OCI-LY3 (cell line): ENCODE measurements around the gene KLF5.

Experiments used
- H2AFZ ChIP-seq: fragments of 200-600, 300-600 bp; shearing (Covaris generic); 2 replicates; pipeline ENCODE4 v1.6.0; 2014; ENCODE audit warnings: antibody characterized with exemption, low read depth, low read length
- H3K27ac ChIP-seq: fragments of 200-600, 300-600 bp; sonication (generic); 2 replicates; pipeline ENCODE4 v1.5.1; 2014; ENCODE audit warnings: mild to moderate bottlenecking, low read length, moderate library complexity, mixed read lengths
- H3K27me3 ChIP-seq: fragments of 200-600, 300-600 bp; sonication (generic); 2 replicates; pipeline ENCODE4 v1.6.1; 2014; ENCODE audit warnings: low read depth, low read length, mixed read lengths
- H3K36me3 ChIP-seq: fragments of 200-600, 300-600 bp; sonication (generic); replicated peaks from 2 replicates; pipeline ENCODE3; 2014; ENCODE audit warnings: low read depth, low read length, mixed read lengths
- H3K4me1 ChIP-seq: fragments of 300-600, 200-600 bp; sonication (generic); 2 replicates; pipeline ENCODE4 v1.6.1; 2014; ENCODE audit warnings: low read length, mixed read lengths
- H3K4me2 ChIP-seq: fragments of 200-600, 300-600 bp; sonication (generic); 2 replicates; pipeline ENCODE4 v1.6.1; 2014; ENCODE audit warnings: low read length, mixed read lengths
- H3K4me3 ChIP-seq: fragments of 300-600, 200-600 bp; sonication (generic); 2 replicates; pipeline ENCODE4 v1.5.1; 2014; ENCODE audit warnings: antibody characterized with exemption, mild to moderate bottlenecking, low read length, moderate library complexity
- H3K79me2 ChIP-seq: fragments of 300-600, 200-600 bp; shearing (Covaris generic); 2 replicates; pipeline ENCODE4 v1.6.1; 2014; ENCODE audit warnings: mild to moderate bottlenecking, low read length, mixed read lengths
- H3K9ac ChIP-seq: fragments of 300-600, 200-600 bp; shearing (Covaris generic); 2 replicates; pipeline ENCODE4 v1.6.0; 2014; ENCODE audit warnings: mild to moderate bottlenecking, low read length, moderate library complexity
- H3K9me3 ChIP-seq: fragments of 200-600, 300-600 bp; shearing (Covaris generic); 2 replicates; pipeline ENCODE4 v1.6.1; 2014; ENCODE audit warnings: low read length, mixed read lengths; ENCODE audit not compliant: insufficient read depth
- H4K20me1 ChIP-seq: fragments of 200-600, 300-600 bp; sonication (generic); 2 replicates; pipeline ENCODE4 v1.6.1; 2016; ENCODE audit warnings: low read length, mixed read lengths; ENCODE audit not compliant: insufficient read depth
- CTCF ChIP-seq: fragments of 200-600, 300-600 bp; sonication (generic); IDR thresholded peaks from 2 replicates; pipeline ENCODE4 v1.5.1; 2014; ENCODE audit warnings: antibody characterized with exemption, low read length, low read depth
- EZH2phosphoT487 ChIP-seq: fragments of 200-600 bp; shearing (Covaris generic); IDR thresholded peaks from 2 replicates; pipeline ENCODE4 v1.6.1; 2018; ENCODE audit warnings: antibody characterized with exemption, mixed run types, low read depth

KLF5 gene

GRCh38 chr13:73082895-73083294, 24.1 kb downstream of the KLF5 start:
- TF ChIP-seq EZH2phosphoT487 (no peak), CTCF (no peak)
- H3K27me3 ChIP-seq, result no peaks in the 10 kb centered on the region
- no peak overlapping the region for H3K9ac ChIP-seq

GRCh38 chr13:73088332-73088935, 29.6 kb downstream of the KLF5 start:
- Histone ChIP-seq H3K4me3 (no peak overlapping the region), H3K4me2 (no peak overlapping the region), H3K9me3 (peaks cover 4% of the 10 kb centered on the region; the same call in 1 of the 2 replicates), H3K27ac (no peak overlapping the region), H3K4me1 (no peaks in the 10 kb centered on the region), H2AFZ (no peak overlapping the region), H3K36me3 (no peaks in the 10 kb centered on the region), H3K79me2 (no peaks in the 10 kb centered on the region), H3K9ac (no peak overlapping the region), H4K20me1 (no peaks in the 10 kb centered on the region), H3K27me3 (no peaks in the 10 kb centered on the region)
- no peak for TF ChIP-seq EZH2phosphoT487
- TF ChIP-seq CTCF, result no peak

More at GRCh38 chr13:73082895-73083294, 24.1 kb downstream of the KLF5 start:
- Histone ChIP-seq H3K4me2 (no peak overlapping the region), H2AFZ (no peak overlapping the region), H3K9me3 (no peaks in the 10 kb centered on the region), H3K36me3 (no peaks in the 10 kb centered on the region), H3K4me1 (no peaks in the 10 kb centered on the region), H4K20me1 (no peaks in the 10 kb centered on the region), H3K27ac (no peak overlapping the region), H3K79me2 (no peaks in the 10 kb centered on the region), H3K4me3 (no peak overlapping the region)

- no peak overlapping the region for H3K9ac ChIP-seq
- H3K4me2 ChIP-seq, result no peak overlapping the region
- H4K20me1 ChIP-seq, result no peaks in the 10 kb centered on the region
- H2AFZ ChIP-seq, result no peak overlapping the region
- H3K36me3 ChIP-seq, result no peaks in the 10 kb centered on the region
- no peak for TF ChIP-seq CTCF
- no peak for TF ChIP-seq EZH2phosphoT487
- no peaks in the 10 kb centered on the region for H3K4me1 ChIP-seq
- H3K27ac ChIP-seq, result no peak overlapping the region
- H3K27me3 ChIP-seq, result no peaks in the 10 kb centered on the region
- H3K4me3 ChIP-seq, result no peak overlapping the region
- H3K9me3 ChIP-seq, result peaks cover 4% of the 10 kb centered on the region; the same call in 1 of the 2 replicates
- H3K79me2 ChIP-seq, result no peaks in the 10 kb centered on the region
Observed at GRCh38 chr13:73089213-73089612, 30.4 kb downstream of the KLF5 start.

DNA sequence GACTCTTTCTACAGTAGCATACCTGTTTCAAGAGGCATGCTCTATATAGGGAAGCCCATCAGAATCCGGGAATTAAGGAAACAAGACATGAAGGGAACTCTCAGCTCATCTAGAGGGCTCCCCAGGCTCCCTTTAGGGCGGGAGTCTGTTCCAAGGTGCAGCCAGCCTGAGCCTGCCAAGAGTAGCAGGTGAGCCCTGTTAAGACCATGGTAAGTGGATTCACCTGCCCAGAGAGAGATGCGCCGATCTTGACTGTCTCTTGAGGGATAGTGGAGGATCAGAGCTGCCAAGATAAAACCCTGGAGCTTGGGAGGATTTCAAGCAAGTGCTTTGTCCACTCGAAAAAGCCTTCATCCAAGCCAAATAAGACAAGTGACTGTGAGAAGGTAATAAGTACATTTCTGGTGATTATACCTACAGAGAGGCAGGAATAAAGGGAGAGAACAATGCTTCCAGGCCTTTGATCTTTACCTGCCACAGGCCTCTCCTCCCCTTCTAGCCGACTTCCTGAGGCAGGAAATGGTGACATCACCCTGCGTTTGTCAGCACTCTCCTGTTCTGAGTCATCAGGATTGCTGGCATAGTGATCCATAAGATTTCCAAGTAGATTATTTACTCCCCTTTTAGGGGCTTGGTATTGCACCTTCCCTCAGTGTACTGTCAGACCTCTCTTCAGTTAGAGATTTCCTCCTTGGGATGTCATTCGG, 31.5 kb downstream of the KLF5 start:
- H3K9ac ChIP-seq, result no peak overlapping the region

More for the DNA sequence above, 31.5 kb downstream of the KLF5 start:
- H3K27ac ChIP-seq, result no peak overlapping the region
- peaks cover 4% of the 10 kb centered on the region; the same call in 1 of the 2 replicates for H3K9me3 ChIP-seq
- no peaks in the 10 kb centered on the region for H3K36me3 ChIP-seq
- no peaks in the 10 kb centered on the region for H3K27me3 ChIP-seq
- H2AFZ ChIP-seq, result no peak overlapping the region
- TF ChIP-seq EZH2phosphoT487, result no peak
- TF ChIP-seq CTCF, result no peak
- no peaks in the 10 kb centered on the region for H4K20me1 ChIP-seq
- no peaks in the 10 kb centered on the region for H3K79me2 ChIP-seq
- no peak overlapping the region for H3K4me3 ChIP-seq
- H3K4me2 ChIP-seq, result no peak overlapping the region
- no peaks in the 10 kb centered on the region for H3K4me1 ChIP-seq
